K562 (cell line): ENCODE results near the gene CRABP2. TPM values are rescaled to one million over a fixed set of nuclear protein-coding genes. Genes with fewer than 3 reads are reported as not detected.

Experiments
- CXXC5 ChIP-seq: fragments of 250-450 bp; sonication (Bioruptor Pico); IDR thresholded peaks from 2 replicates; pipeline ENCODE4 v1.8.0; 2022; ENCODE audit warnings: inconsistent platforms, mild to moderate bottlenecking, moderate library complexity
- EP400 ChIP-seq: fragments of 450-650 bp; IDR thresholded peaks from 2 replicates; pipeline ENCODE4 v1.6.1; 2017; ENCODE audit warnings: antibody characterized with exemption, mild to moderate bottlenecking, moderate library complexity
- HNRNPL ChIP-seq: fragments of 200-400 bp; formaldehyde crosslinking; IDR thresholded peaks from 2 replicates; pipeline ENCODE4 v1.6.1; 2017; ENCODE audit warnings: low read depth, mild to moderate bottlenecking, low read length
- KLF10 ChIP-seq: fragments of 250-450 bp; sonication (Bioruptor Pico); IDR thresholded peaks from 2 replicates; pipeline ENCODE4 v1.6.1; 2021; ENCODE audit warnings: matching md5 sums
- MED1 ChIP-seq: sonication (generic); formaldehyde crosslinking; IDR thresholded peaks from 2 replicates; pipeline ENCODE4 v1.8.1; 2023; ENCODE audit warnings: missing genetic modification reagents, borderline replicate concordance
- NRF1 ChIP-seq, 2 experiments: fragments of 450-650 bp; IDR thresholded peaks in 1 of 2; conservative IDR thresholded peaks in 1 of 2; 2 replicates each; pipeline ENCODE4 v1.6.1; 2014; ENCODE audit warnings: mild to moderate bottlenecking in 2 of 2
- SOX6 ChIP-seq: fragments of 450-650 bp; IDR thresholded peaks from 2 replicates; pipeline ENCODE4 v1.6.1; 2014; ENCODE audit warnings: mild to moderate bottlenecking
- SRSF3 ChIP-seq: fragments of 200-400 bp; formaldehyde crosslinking; IDR thresholded peaks from 2 replicates; pipeline ENCODE4 v1.6.1; 2016; ENCODE audit warnings: mild to moderate bottlenecking, low read length, moderate library complexity; ENCODE audit not compliant: insufficient read depth
- ZKSCAN3 ChIP-seq: fragments of 250-450 bp; sonication (Bioruptor Pico); IDR thresholded peaks from 2 replicates; pipeline ENCODE4 v1.4.0; 2020
- ZNF134 ChIP-seq: fragments of 250-450 bp; sonication (Bioruptor Pico); conservative IDR thresholded peaks from 2 replicates; pipeline ENCODE4 v1.4.0; 2020
- ZNF184 ChIP-seq: sonication (generic); formaldehyde crosslinking; IDR thresholded peaks from 2 replicates; pipeline ENCODE4 v1.5.0; 2020; ENCODE audit warnings: missing genetic modification reagents
- ZNF316 ChIP-seq: fragments of 450-650 bp; IDR thresholded peaks from 2 replicates; pipeline ENCODE4 v1.6.1; 2016
- ZNF436 ChIP-seq: fragments of 250-450, 450-650 bp; sonication (Bioruptor Pico); formaldehyde crosslinking; IDR thresholded peaks from 2 replicates; pipeline ENCODE4 v1.7.0; 2020; ENCODE audit warnings: mild to moderate bottlenecking
- polyA plus RNA-seq, 8 experiments: library from polyadenylated mRNA; depleted of rRNA in 4 of 8; stranded (reverse) in 5 of 8; unstranded in 3 of 8; fragments of >200 nt; fragmentation: Nextera tagmentation in 2 of 8; fragmentation: Illumina TruSeq in 1 of 8; extraction: Ambion mirVana in 2 of 8; extraction: Trizol in 1 of 8; gene quantifications; 2 replicates each; pipeline versions ENCODE4 v1.2.1 to v1.2.3, GENCODE V29; 2011 to 2014; ENCODE audit warnings: inconsistent platforms in 1 of 8, missing spikeins in 1 of 8
- total RNA-seq, 7 experiments: library from RNA; depleted of rRNA in 6 of 7; stranded (reverse); fragments of >200 nt in 6 of 7; fragmentation: Illumina TruSeq in 2 of 7; extraction: Trizol in 2 of 7; gene quantifications; 2 replicates each; pipeline versions ENCODE4 v1.2.1 to v1.2.3, GENCODE V29; 2011 to 2021; ENCODE audit warnings: low replicate concordance in 1 of 7
- TF ChIP-seq, protein P1 (sequence below), 2 experiments: IDR thresholded peaks; 2 replicates each; pipeline ENCODE4 v1.6.1; 2012; ENCODE audit warnings: improper control_type of control experiment in 2 of 2, low read depth in 2 of 2, low read length in 2 of 2, borderline replicate concordance in 1 of 2
- TF ChIP-seq, protein P2 (sequence below), 2 experiments: IDR thresholded peaks; 2 replicates each; pipeline ENCODE4 v1.6.1; 2011; ENCODE audit warnings: borderline replicate concordance in 1 of 2, control low read depth in 1 of 2, low read depth in 1 of 2, low read length in 1 of 2, mild to moderate bottlenecking in 1 of 2, mixed read lengths in 1 of 2, moderate library complexity in 1 of 2; ENCODE audit not compliant: insufficient read depth in 1 of 2, insufficient read length in 1 of 2, poor library complexity in 1 of 2, severe bottlenecking in 1 of 2; ENCODE audit errors: extremely low read depth in 1 of 2
- TF ChIP-seq, protein P3 (sequence below), 2 experiments: fragments of 450-650 bp in 1 of 2; sonication (generic) in 1 of 2; formaldehyde crosslinking in 1 of 2; IDR thresholded peaks in 1 of 2; conservative IDR thresholded peaks in 1 of 2; 2 replicates each; pipeline versions ENCODE4 v1.6.1 to v1.8.1; 2016 to 2023; ENCODE audit warnings: mild to moderate bottlenecking in 2 of 2, moderate library complexity in 2 of 2, inconsistent platforms in 1 of 2, missing genetic modification reagents in 1 of 2
- TF ChIP-seq, protein P4 (sequence below), 2 experiments: fragments of 200-800 bp in 1 of 2; sonication (Bioruptor generic) in 1 of 2; sonication (generic) in 1 of 2; formaldehyde crosslinking in 1 of 2; IDR thresholded peaks in 1 of 2; conservative IDR thresholded peaks in 1 of 2; 2 replicates each; pipeline versions ENCODE4 v1.5.0 to v1.6.1; 2016 to 2020; ENCODE audit warnings: missing compliant biosample characterization in 1 of 2, missing genetic modification characterization in 1 of 2, missing genetic modification reagents in 1 of 2
- TF ChIP-seq, protein P5 (sequence below): IDR thresholded peaks from 2 replicates; pipeline ENCODE4 v1.6.1; 2011; ENCODE audit warnings: borderline replicate concordance, low read depth, mild to moderate bottlenecking, moderate library complexity, low read length; ENCODE audit not compliant: insufficient read depth, poor library complexity, severe bottlenecking

The CRABP2 gene
- total and polyA plus RNA-seq, 9 of the 15 experiments (the other 6 are each of a cell fraction or from before 2014, with no cell fraction given): 0.30 to 2.5 (median 0.82) TPM

DNA sequence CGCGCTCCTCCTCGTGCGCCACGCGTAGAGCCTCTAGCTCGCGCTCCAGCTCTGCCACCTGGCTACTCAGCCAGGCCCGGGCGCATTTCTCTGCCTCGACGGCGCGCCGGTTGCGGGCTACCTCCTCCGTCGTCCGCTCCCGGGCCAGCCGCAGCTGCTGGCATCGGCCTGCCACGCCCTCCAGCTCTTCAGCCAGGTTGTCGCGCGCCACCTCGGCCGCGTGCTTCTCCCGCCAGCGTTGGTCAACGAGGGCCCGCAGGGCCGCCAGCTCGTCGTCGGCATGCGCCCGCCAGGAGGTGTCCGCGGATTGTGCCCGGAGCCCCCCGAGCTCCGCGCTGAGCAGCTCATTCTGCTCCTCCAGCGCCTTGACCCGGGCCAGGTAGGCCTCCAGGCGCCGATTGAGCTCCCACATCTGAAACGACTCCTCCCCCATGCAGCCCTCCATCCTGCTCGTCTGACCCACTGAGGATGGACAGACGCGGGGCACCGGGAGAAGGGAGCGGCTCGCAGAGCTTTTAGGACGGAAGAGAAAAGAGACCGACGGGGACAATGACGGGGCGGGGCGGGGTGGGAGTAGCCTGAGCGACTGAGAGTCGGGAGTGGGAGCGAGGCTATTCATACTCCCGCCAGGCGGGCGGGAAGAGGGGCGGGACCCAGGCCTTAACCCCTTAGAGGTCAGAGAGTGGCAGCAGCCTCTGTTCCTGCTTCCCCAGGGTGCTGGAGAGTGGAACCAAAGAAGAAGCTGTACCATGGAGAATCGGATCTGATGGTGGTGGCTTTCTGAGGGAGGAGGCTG lies 28.4 kb downstream of the CRABP2 start, which contains the start of gene NES (continued):
- TF ChIP-seq, protein P1, sequence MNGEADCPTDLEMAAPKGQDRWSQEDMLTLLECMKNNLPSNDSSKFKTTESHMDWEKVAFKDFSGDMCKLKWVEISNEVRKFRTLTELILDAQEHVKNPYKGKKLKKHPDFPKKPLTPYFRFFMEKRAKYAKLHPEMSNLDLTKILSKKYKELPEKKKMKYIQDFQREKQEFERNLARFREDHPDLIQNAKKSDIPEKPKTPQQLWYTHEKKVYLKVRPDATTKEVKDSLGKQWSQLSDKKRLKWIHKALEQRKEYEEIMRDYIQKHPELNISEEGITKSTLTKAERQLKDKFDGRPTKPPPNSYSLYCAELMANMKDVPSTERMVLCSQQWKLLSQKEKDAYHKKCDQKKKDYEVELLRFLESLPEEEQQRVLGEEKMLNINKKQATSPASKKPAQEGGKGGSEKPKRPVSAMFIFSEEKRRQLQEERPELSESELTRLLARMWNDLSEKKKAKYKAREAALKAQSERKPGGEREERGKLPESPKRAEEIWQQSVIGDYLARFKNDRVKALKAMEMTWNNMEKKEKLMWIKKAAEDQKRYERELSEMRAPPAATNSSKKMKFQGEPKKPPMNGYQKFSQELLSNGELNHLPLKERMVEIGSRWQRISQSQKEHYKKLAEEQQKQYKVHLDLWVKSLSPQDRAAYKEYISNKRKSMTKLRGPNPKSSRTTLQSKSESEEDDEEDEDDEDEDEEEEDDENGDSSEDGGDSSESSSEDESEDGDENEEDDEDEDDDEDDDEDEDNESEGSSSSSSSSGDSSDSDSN (IDR thresholded peaks at IDR 0.05; ENCODE audit: borderline replicate concordance in 1 of 2, low read depth in 2 of 2, low read length in 2 of 2): no peak
- TF ChIP-seq CXXC5 (0 out of 2 replicates have a peak, but pooled peaks have one; percentile 8), HNRNPL (peak; percentile 6; the same call in 1 of the 2 replicates), ZKSCAN3 (no peak), MED1 (CRISPR knock-in tag) (no peak), ZNF316 (no peak), NRF1 (conservative IDR thresholded peaks at IDR 0.05 in 1 of 2, IDR thresholded peaks at IDR 0.05 in 1 of 2) (no peak), ZNF184 (no peak), EP400 (no peak), KLF10 (CRISPR knock-in tag) (no peak), ZNF134 (CRISPR knock-in tag) (no peak), SOX6 (no peak), ZNF436 (CRISPR knock-in tag) (peak; percentile 12; the same call in 1 of the 2 replicates), SRSF3 (no peak)
- TF ChIP-seq, protein P2, sequence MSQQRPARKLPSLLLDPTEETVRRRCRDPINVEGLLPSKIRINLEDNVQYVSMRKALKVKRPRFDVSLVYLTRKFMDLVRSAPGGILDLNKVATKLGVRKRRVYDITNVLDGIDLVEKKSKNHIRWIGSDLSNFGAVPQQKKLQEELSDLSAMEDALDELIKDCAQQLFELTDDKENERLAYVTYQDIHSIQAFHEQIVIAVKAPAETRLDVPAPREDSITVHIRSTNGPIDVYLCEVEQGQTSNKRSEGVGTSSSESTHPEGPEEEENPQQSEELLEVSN (IDR thresholded peaks at IDR 0.05; ENCODE audit: borderline replicate concordance in 1 of 2, extremely low read depth in 1 of 2, insufficient read depth in 1 of 2, insufficient read length in 1 of 2, low read depth in 1 of 2, low read length in 1 of 2, poor library complexity in 1 of 2, severe bottlenecking in 1 of 2): peak in 1 of 2 experiments; percentile 25
- TF ChIP-seq, protein P3, sequence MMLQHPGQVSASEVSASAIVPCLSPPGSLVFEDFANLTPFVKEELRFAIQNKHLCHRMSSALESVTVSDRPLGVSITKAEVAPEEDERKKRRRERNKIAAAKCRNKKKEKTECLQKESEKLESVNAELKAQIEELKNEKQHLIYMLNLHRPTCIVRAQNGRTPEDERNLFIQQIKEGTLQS (IDR thresholded peaks at IDR 0.05): no peak
- TF ChIP-seq, protein P3 (CRISPR knock-in tag; conservative IDR thresholded peaks at IDR 0.05): no peak
- TF ChIP-seq, protein P4, sequence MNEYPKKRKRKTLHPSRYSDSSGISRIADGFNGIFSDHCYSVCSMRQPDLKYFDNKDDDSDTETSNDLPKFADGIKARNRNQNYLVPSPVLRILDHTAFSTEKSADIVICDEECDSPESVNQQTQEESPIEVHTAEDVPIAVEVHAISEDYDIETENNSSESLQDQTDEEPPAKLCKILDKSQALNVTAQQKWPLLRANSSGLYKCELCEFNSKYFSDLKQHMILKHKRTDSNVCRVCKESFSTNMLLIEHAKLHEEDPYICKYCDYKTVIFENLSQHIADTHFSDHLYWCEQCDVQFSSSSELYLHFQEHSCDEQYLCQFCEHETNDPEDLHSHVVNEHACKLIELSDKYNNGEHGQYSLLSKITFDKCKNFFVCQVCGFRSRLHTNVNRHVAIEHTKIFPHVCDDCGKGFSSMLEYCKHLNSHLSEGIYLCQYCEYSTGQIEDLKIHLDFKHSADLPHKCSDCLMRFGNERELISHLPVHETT (CRISPR knock-in tag; conservative IDR thresholded peaks at IDR 0.05 in 1 of 2, IDR thresholded peaks at IDR 0.05 in 1 of 2): no peak
- TF ChIP-seq, protein P5, sequence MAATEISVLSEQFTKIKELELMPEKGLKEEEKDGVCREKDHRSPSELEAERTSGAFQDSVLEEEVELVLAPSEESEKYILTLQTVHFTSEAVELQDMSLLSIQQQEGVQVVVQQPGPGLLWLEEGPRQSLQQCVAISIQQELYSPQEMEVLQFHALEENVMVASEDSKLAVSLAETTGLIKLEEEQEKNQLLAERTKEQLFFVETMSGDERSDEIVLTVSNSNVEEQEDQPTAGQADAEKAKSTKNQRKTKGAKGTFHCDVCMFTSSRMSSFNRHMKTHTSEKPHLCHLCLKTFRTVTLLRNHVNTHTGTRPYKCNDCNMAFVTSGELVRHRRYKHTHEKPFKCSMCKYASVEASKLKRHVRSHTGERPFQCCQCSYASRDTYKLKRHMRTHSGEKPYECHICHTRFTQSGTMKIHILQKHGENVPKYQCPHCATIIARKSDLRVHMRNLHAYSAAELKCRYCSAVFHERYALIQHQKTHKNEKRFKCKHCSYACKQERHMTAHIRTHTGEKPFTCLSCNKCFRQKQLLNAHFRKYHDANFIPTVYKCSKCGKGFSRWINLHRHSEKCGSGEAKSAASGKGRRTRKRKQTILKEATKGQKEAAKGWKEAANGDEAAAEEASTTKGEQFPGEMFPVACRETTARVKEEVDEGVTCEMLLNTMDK: no peak
